Aorta (tissue), 5 donors: ENCODE measurements around the gene CFAP47. TPM values are rescaled to one million over a fixed set of nuclear protein-coding genes. Genes with fewer than 3 reads are reported as not detected.
"Not testable (repeated sequence)": the region's sequence is repeated elsewhere in the genome, so short reads cannot be mapped to it uniquely, and the experiment has no call there.

ENCODE experiments used
- ATAC-seq: fragments of 200-7000 bp; cut with Tn5 transposase; one replicate; pipeline ENCODE4 v1.9.1; 2022; ENCODE audit warnings: moderate library complexity; ENCODE audit not compliant: low FRiP score
- DNase-seq, 2 donors: peaks; one replicate each; pipeline ENCODE4 v3.0.0-alpha.2; 2020
- H3K27ac ChIP-seq, 2 donors: one replicate each; pipeline ENCODE4 v1.5.1; 2013; ENCODE audit warnings: low read length in 2 of 2, mild to moderate bottlenecking in 2 of 2, moderate library complexity in 2 of 2, control low read depth in 1 of 2, inconsistent platforms in 1 of 2, low read depth in 1 of 2
- H3K27me3 ChIP-seq, 2 donors: one replicate each; pipeline ENCODE4 v1.6.1; 2013; ENCODE audit warnings: control low read depth in 1 of 2, low read length in 1 of 2, mild to moderate bottlenecking in 1 of 2, moderate library complexity in 1 of 2; ENCODE audit not compliant: insufficient read depth in 2 of 2, control insufficient read depth in 1 of 2
- H3K36me3 ChIP-seq, 2 donors: one replicate each; pipeline ENCODE4 v1.6.1; 2013; ENCODE audit warnings: control low read depth in 1 of 2, low read length in 1 of 2, mild to moderate bottlenecking in 1 of 2; ENCODE audit not compliant: insufficient read depth in 2 of 2, control insufficient read depth in 1 of 2
- H3K4me1 ChIP-seq, 2 donors: one replicate each; pipeline ENCODE4 v1.6.1; 2013; ENCODE audit warnings: low read length in 2 of 2, control low read depth in 1 of 2, mild to moderate bottlenecking in 1 of 2, moderate library complexity in 1 of 2; ENCODE audit not compliant: insufficient read depth in 2 of 2, control insufficient read depth in 1 of 2
- H3K4me3 ChIP-seq, 2 donors: one replicate each; pipeline ENCODE4 v1.5.1; 2013; ENCODE audit warnings: low read length in 2 of 2, control low read depth in 1 of 2, mild to moderate bottlenecking in 1 of 2
- H3K9me3 ChIP-seq: one replicate; pipeline ENCODE4 v1.6.1; 2013; ENCODE audit warnings: mild to moderate bottlenecking, low read length; ENCODE audit not compliant: control insufficient read depth
- WGBS, 2 donors: extraction: QIAGEN DNeasy Blood & Tissue Kit; methylation state at CpG; one replicate each; pipeline ENCODE4 v1.1.7; 2013; 5-methylcytosine and 5-hydroxymethylcytosine counted together
- intact Hi-C, 2 donors: fragments of 100-400 bp; cut with DNase I; formaldehyde crosslinking; loops; one replicate each; pipeline versions ENCODE4 v1.14.2 to v1.15.0; 2022
- long read RNA-seq, 2 donors: library from polyadenylated mRNA; unstranded; transcript quantifications; one replicate each; pipeline ENCODE4 v2.0.0, GENCODE V29; 2020 to 2021
- polyA plus RNA-seq, 2 donors: library from polyadenylated mRNA; stranded (reverse); fragments of 200-250 nt; gene quantifications; one replicate each; pipeline ENCODE4 v1.2.3, GENCODE V29; 2013
- total RNA-seq, 2 donors: library from RNA; stranded (reverse); fragmentation: NEBNext Ultra II Directional; extraction: Animal tissue kit (Norgen Biotek cat#: 25700); gene quantifications; one replicate each; pipeline ENCODE4 v1.2.1, GENCODE V29; 2021
- donor health status: healthy with polysubstance abuse.
- donor health status: Bipolar disorder and iron deficiency.
- donor health status: DM: no; HTN: no; CAD: no.
- donor health status: DM: no; HTN: no; CAD: no.
- donor health status: DM: yes; HTN: yes; CAD: no.

CFAP47 gene
- total RNA-seq (under 1 TPM in 1 of 2 donors, not detected in 1; 0.09 TPM), polyA plus RNA-seq (not detected)
- long read RNA-seq, donor 1, result 0 reads
- long read RNA-seq, donor 2, result 0 reads

GRCh38 chrX:35919536-35920309, at the start of gene CFAP47:
Gene CFAP47 (plus strand): TSS chrX:35919734. CDS start chrX:35919800, 66 bp downstream.
- Histone ChIP-seq H3K27me3 (no peaks in the 10 kb centered on the region), H3K36me3 (no peaks in the 10 kb centered on the region), H3K27ac (no peak within 1 kb of the TSS), H3K4me3 (peak within 1 kb of the TSS; percentile 37 to 39), H3K9me3 (no peaks in the 10 kb centered on the region), H3K4me1 (no peaks in the 10 kb centered on the region)
- intact Hi-C loops, result no loop called here
- ATAC-seq (no peak), DNase-seq (peak in 1 of 2 donors; percentile 72)
- WGBS, 2 donors, result 1 to 22% methylated on average over 38 of the region's 38 CpGs

GRCh38 chrX:35880601-35881000, 38.9 kb upstream of the CFAP47 start:
- no peaks in the 10 kb centered on the region for H3K36me3 ChIP-seq
- no peak overlapping the region for H3K27ac ChIP-seq
- ATAC-seq, result no peak
- no peaks in the 10 kb centered on the region for H3K9me3 ChIP-seq
- no peaks in the 10 kb centered on the region for H3K27me3 ChIP-seq
- no peaks in the 10 kb centered on the region for H3K4me1 ChIP-seq
- intact Hi-C loops, result no loop called here
- WGBS, 2 donors, result 23 to 35% methylated on average over 2 of the region's 2 CpGs
- no peak for DNase-seq
- no peak overlapping the region for H3K4me3 ChIP-seq

- no peaks in the 10 kb centered on the region for H3K27me3 ChIP-seq
- H3K36me3 ChIP-seq, result no peaks in the 10 kb centered on the region
- no peak overlapping the region for H3K27ac ChIP-seq
- H3K9me3 ChIP-seq, result no peaks in the 10 kb centered on the region
- no peaks in the 10 kb centered on the region for H3K4me1 ChIP-seq
- no peak overlapping the region for H3K4me3 ChIP-seq
- no peak for ATAC-seq
- DNase-seq, result no peak
- intact Hi-C loops, result no loop called here
Measured at GRCh38 chrX:35886135-35886534, 33.4 kb upstream of the CFAP47 start.

GRCh38 chrX:35890699-35891098, 28.8 kb upstream of the CFAP47 start:
- 52 to 53% methylated on average over 9 of the region's 9 CpGs for WGBS, 2 donors
- no peak for ATAC-seq
- Histone ChIP-seq H3K27me3 (no peaks in the 10 kb centered on the region), H3K9me3 (no peaks in the 10 kb centered on the region), H3K4me1 (no peaks in the 10 kb centered on the region), H3K4me3 (no peak overlapping the region), H3K36me3 (no peaks in the 10 kb centered on the region), H3K27ac (no peak overlapping the region)
- intact Hi-C loops, result loop anchor here in 1 of 2 donors (5.0 kb wide), 1 partner anchor 977 kb away; no protein-coding TSS in a partner anchor
- peak in 1 of 2 donors; percentile 61 for DNase-seq

- H3K4me1 ChIP-seq, H3K27me3 ChIP-seq, H3K36me3 ChIP-seq, H3K4me3 ChIP-seq, intact Hi-C loops, ATAC-seq, H3K9me3 ChIP-seq, H3K27ac ChIP-seq: not testable (repeated sequence)
- WGBS, 2 donors, result 83 to 85% methylated on average over 6 of the region's 6 CpGs
- peak in 1 of 2 donors; percentile 16 for DNase-seq
Measured at GRCh38 chrX:35986816-35987215, 67.3 kb downstream of the CFAP47 start.

- WGBS, 2 donors, result 44 to 61% methylated on average over 5 of the region's 5 CpGs
- Histone ChIP-seq H3K27ac (no peak overlapping the region), H3K4me1 (no peaks in the 10 kb centered on the region), H3K4me3 (no peak overlapping the region), H3K36me3 (no peaks in the 10 kb centered on the region), H3K27me3 (no peaks in the 10 kb centered on the region), H3K9me3 (no peaks in the 10 kb centered on the region)
- ATAC-seq (no peak), DNase-seq (no peak)
- intact Hi-C loops, result no loop called here
Measured at GRCh38 chrX:36007207-36007606, 87.7 kb downstream of the CFAP47 start.

- H3K4me3 ChIP-seq, result no peak overlapping the region
- no peaks in the 10 kb centered on the region for H3K4me1 ChIP-seq
- no peaks in the 10 kb centered on the region for H3K27me3 ChIP-seq
- DNase-seq (no peak), ATAC-seq (no peak)
- H3K27ac ChIP-seq, result no peak overlapping the region
- H3K9me3 ChIP-seq, result no peaks in the 10 kb centered on the region
- H3K36me3 ChIP-seq, result no peaks in the 10 kb centered on the region
- 29 to 44% methylated on average over 7 of the region's 7 CpGs for WGBS, 2 donors
- intact Hi-C loops, result no loop called here
Measured at GRCh38 chrX:36019125-36019524, 99.6 kb downstream of the CFAP47 start.

- intact Hi-C loops, result no loop called here
- Histone ChIP-seq H3K27me3 (no peaks in the 10 kb centered on the region), H3K4me1 (no peaks in the 10 kb centered on the region), H3K36me3 (no peaks in the 10 kb centered on the region), H3K9me3 (no peaks in the 10 kb centered on the region), H3K4me3 (no peak overlapping the region), H3K27ac (no peak overlapping the region)
- ATAC-seq (no peak), DNase-seq (no peak)
- 73 to 77% methylated on average over 2 of the region's 2 CpGs for WGBS, 2 donors
Measured at GRCh38 chrX:36035550-36035949, 116.0 kb downstream of the CFAP47 start.

- intact Hi-C loops, result no loop called here
- no peak overlapping the region for H3K27ac ChIP-seq
- DNase-seq (no peak), ATAC-seq (no peak)
- H3K27me3 ChIP-seq, result no peaks in the 10 kb centered on the region
- H3K9me3 ChIP-seq, result no peaks in the 10 kb centered on the region
- WGBS, 2 donors, result 61 to 88% methylated on average over 3 of the region's 3 CpGs
- no peak overlapping the region for H3K4me3 ChIP-seq
- no peaks in the 10 kb centered on the region for H3K4me1 ChIP-seq
- no peaks in the 10 kb centered on the region for H3K36me3 ChIP-seq
Measured at GRCh38 chrX:36062778-36063177, 143.2 kb downstream of the CFAP47 start.
